Upper lobe of left lung (tissue), 4 donors: Measurements from ENCODE around the gene GABRG3.

Experiments
- POLR2A ChIP-seq, 4 donors: fragments of 450-650 bp; IDR thresholded peaks; one replicate each; pipeline ENCODE4 v1.5.1; 2016 to 2017; ENCODE audit warnings: antibody characterized with exemption in 4 of 4, mild to moderate bottlenecking in 2 of 4
- TF ChIP-seq, protein P1 (sequence below), 6 experiments: fragments of 450-650 bp in 4 of 6; fragments of 200-600 bp in 2 of 6; sonication (generic) in 2 of 6; IDR thresholded peaks; one replicate each; pipeline ENCODE4 v1.5.1; 2016 to 2019; ENCODE audit warnings: antibody characterized with exemption in 6 of 6

DNA sequence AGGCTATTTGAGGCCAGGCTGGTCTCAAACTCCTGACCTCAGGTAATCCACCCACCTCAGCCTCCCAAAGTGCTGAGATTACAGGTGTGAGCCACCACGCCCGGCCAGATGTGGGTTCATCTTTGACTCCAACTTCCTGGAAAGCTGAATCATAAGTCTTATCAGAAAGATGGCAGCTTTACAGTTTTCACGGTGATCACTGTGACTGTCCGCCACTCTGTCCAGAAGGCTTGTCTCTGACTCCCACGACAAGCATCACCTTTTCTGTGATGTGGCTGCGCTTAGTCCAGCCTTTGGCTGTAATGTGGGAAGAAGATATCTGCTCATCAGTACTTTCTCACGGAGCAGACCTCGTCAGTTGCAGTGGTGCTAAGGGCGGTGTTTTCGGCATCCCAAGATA, 527.7 kb downstream of the GABRG3 start:
- TF ChIP-seq, protein P1, sequence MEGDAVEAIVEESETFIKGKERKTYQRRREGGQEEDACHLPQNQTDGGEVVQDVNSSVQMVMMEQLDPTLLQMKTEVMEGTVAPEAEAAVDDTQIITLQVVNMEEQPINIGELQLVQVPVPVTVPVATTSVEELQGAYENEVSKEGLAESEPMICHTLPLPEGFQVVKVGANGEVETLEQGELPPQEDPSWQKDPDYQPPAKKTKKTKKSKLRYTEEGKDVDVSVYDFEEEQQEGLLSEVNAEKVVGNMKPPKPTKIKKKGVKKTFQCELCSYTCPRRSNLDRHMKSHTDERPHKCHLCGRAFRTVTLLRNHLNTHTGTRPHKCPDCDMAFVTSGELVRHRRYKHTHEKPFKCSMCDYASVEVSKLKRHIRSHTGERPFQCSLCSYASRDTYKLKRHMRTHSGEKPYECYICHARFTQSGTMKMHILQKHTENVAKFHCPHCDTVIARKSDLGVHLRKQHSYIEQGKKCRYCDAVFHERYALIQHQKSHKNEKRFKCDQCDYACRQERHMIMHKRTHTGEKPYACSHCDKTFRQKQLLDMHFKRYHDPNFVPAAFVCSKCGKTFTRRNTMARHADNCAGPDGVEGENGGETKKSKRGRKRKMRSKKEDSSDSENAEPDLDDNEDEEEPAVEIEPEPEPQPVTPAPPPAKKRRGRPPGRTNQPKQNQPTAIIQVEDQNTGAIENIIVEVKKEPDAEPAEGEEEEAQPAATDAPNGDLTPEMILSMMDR (IDR thresholded peaks at IDR 0.05): no peak
- no peak for TF ChIP-seq POLR2A (IDR thresholded peaks at IDR 0.05)
